Stimulated activated CD8-positive, alpha-beta memory T cell treated with anti-CD3 and anti-CD28 coated beads, Interleukin-7, amount 100 ng/mL, for 48 hours (primary cell): ENCODE data around the gene MAML1.

Experiments used
- DNase-seq, 2 donors: peaks; one replicate each; pipeline ENCODE4 v3.0.0-alpha.2; 2020; ENCODE audit warnings: low read depth in 1 of 2; ENCODE audit errors: extremely low read depth in 1 of 2

The MAML1 gene

DNA sequence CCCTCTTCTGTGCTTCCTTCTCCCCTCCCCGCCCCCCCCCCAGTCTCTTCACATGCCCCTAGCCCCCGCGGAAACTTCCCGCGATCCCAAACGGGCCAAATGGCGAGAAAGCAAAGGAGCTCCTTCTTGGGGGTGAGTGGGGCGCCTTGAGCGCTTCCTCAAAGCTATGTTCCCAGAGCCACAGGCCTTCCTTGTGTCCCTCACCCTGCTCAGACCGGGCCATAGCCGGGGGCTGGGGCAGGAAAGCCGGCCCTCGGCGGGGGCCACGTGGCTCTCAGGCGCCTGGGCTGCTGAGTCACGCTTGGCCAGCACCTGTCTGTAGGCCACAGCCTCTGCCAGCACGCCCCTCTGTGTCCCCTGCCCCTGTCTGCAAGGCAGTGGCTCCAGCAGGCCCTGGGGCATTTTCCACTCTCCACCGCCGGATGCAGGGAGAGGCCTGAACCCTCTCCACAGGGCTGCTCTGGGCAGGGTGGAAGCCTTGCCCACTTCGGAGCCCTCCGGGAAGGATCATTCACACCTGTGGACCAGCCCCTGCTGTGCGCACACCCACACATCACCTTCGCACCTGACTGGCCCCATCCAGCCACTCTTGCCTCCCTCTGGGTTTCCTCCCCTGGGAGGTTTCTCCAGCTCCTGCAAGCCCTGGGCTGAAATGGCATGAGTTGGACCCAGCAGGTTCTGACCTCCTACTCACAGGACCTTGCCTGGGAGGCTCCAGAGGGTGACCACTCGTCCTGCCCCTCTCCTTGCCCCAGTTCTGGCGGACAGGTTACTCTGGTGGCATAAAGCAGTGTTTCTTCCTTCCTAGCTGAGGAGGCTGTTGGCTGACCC, 86.9 kb downstream of the MAML1 start:
- DNase-seq, result no peak

- no peak for DNase-seq
These were observed 87.5 kb downstream of the MAML1 start for GRCh38 chr5:179820127-179820482.

DNA sequence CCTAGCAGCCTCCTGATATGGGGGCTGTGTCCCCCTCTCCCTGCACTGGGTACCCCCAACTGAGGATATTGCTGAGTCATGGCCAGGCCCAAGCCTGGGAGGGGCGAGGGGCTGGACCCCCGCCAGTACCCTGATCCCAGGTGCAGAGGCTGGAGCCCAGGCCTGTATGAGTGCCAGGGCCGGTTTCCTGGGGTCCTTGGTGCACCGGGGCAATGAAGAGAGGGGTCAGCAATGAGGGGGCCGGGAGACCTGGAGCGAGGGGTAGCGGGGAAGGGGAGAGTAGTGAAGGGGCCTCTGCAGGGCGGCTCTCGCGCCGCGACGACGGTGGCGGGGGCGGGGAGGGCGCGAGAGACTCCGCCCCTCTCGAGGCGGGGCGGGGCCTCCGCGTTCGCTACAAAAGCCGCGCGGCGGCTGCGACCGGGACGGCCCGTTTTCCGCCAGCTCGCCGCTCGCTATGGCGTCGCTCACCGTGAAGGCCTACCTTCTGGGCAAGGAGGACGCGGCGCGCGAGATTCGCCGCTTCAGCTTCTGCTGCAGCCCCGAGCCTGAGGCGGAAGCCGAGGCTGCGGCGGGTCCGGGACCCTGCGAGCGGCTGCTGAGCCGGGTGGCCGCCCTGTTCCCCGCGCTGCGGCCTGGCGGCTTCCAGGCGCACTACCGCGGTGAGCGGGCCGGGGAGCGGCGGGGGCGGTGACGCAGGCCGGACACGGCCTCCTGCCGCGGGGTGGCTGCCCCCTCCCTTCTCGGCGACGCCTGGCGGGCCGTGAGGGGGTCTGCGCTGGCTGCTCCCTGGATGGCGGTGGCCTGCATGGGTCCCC, 88.1 kb downstream of the MAML1 start, which contains the start of gene SQSTM1:
Gene SQSTM1, plus strand, starts transcription at position 423 of the 815 bp plus-strand sequence. Its CDS starts 32 bp downstream, at position 455.
- peak in 1 of 2 donors; percentile 70 for DNase-seq

GRCh38 chr5:179821298-179822058, 88.9 kb downstream of the MAML1 start:
- peak; percentile 66 to 79 for DNase-seq

- no peak for DNase-seq
These were observed 89.4 kb downstream of the MAML1 start for GRCh38 chr5:179822059-179822432.

GRCh38 chr5:179822444-179822990, 89.9 kb downstream of the MAML1 start:
- no peak for DNase-seq

- DNase-seq, result no peak
These were observed 91.5 kb downstream of the MAML1 start for GRCh38 chr5:179823937-179824744.

DNA sequence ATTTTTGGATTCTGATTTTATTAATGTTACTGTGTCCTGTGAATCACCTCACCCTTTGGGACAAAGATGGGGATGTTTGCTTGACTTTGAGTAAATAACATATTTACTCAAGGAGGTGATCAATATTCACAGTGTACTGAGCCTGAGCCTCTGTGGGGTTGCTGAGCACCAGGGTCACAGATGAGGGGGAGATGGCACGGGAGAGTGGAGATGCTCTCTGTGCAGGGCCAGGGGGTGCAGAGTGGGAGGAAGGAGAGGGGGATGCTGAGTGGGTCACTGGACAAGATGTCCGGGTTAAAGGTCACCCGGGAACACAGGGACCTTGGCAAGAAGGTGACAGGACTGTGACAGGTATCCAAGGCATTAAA, 92.1 kb downstream of the MAML1 start:
- DNase-seq, result no peak

DNA sequence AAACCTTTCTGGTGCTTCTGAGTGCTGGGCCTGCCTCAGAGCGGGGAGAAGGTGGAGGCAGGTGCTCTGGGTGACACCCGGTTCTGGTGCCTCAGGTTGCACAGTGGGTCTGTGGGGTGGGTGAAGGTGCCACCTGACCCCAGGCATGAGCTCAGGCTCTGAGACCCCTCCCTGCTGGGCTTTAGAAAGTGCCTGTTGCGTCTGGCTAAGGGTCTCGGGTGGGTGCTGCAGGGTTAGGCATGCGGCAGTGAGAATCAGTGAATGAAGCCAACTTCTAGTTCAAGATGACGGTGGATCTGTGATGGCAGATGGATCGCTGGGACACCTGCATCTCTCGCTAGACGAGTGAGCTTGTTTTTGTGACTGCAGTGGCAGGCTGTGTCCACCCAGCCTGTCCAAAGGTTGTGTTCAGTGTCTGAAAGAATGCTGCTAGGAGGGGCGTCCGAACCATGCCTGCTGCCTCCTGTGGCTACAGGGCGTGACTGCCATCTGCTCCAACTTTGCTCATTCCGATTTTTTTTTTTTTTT, 93.1 kb downstream of the MAML1 start:
- no peak for DNase-seq
